GM12878 (cell line): ENCODE data around the gene PIGS. TPM values are rescaled to one million over a fixed set of nuclear protein-coding genes. Genes with fewer than 3 reads are reported as not detected.
A peak's percentile ranks its signal among the peaks of the same experiment; 100 is the strongest.

ENCODE experiments used
- ATAC-seq: fragments of 200-7000 bp; cut with Tn5 transposase; 3 replicates; pipeline ENCODE4 v1.9.1; 2020; ENCODE audit warnings: mild to moderate bottlenecking, moderate library complexity
- BruUV-seq: library from RNA; stranded (reverse); fragments of 400-500 nt; replicated peaks from 2 replicates; lab custom pipeline; 2021; lab: Mats Ljungman, UMichigan
- CTCF ChIA-PET: fragments of 300-600 bp; sonication (Branson Sonifier 250); formaldehyde crosslinking; extraction: SDS; loops from one replicate; lab custom pipeline; 2021; ENCODE audit warnings: inconsistent platforms; lab: Yijun Ruan, JAX
- POLR2A ChIA-PET: fragments of 350-600 bp; formaldehyde crosslinking; extraction: SDS; loops from one replicate; lab custom pipeline; 2021; ENCODE audit warnings: inconsistent platforms; lab: Charles Lee
- RAD21 ChIA-PET: fragments of 300-600 bp; sonication (Branson Sonifier 250); formaldehyde crosslinking; loops from one replicate; lab custom pipeline; 2023; ENCODE audit warnings: antibody characterized with exemption; ENCODE audit not compliant: unreplicated experiment; lab: Charles Lee
- SMC1A ChIA-PET: fragments of 300-600 bp; sonication (Branson Sonifier 250); formaldehyde crosslinking; loops from one replicate; lab custom pipeline; 2023; ENCODE audit not compliant: unreplicated experiment, uncharacterized antibody; lab: Charles Lee
- DNase-seq: peaks from one replicate; pipeline ENCODE4 v3.0.0-alpha.2; 2011; ENCODE audit warnings: low read depth, low spot score
- FAIRE-seq: peaks from 3 replicates; lab custom pipeline; 2011; peaks lifted over from hg19 to GRCh38; lab: Jason Lieb, UNC
- H2AFZ ChIP-seq: 2 replicates; pipeline ENCODE4 v1.6.0; 2011; ENCODE audit warnings: low read depth, low read length, control low read depth; ENCODE audit not compliant: control insufficient read depth
- H3K27ac ChIP-seq: 2 replicates; pipeline ENCODE4 v1.5.1; 2011; ENCODE audit warnings: control low read depth; ENCODE audit not compliant: control insufficient read depth, insufficient read depth
- H3K27me3 ChIP-seq, 2 experiments: replicated peaks in 1 of 2; 2 replicates each; pipeline versions ENCODE4 v1.6.0 to v1.6.1; 2011; ENCODE audit warnings: low read length in 1 of 2; ENCODE audit not compliant: control insufficient read depth in 2 of 2, insufficient read depth in 2 of 2
- H3K36me3 ChIP-seq, 2 experiments: 2 replicates each; pipeline ENCODE4 v1.5.1; 2011; ENCODE audit warnings: low read length in 1 of 2; ENCODE audit not compliant: control insufficient read depth in 2 of 2, insufficient read depth in 2 of 2
- H3K4me1 ChIP-seq: 2 replicates; pipeline ENCODE4 v1.6.1; 2011; ENCODE audit warnings: mild to moderate bottlenecking, low read length, moderate library complexity, mixed read lengths; ENCODE audit not compliant: control insufficient read depth, insufficient read depth
- H3K4me2 ChIP-seq: 2 replicates; pipeline ENCODE4 v1.6.0; 2011; ENCODE audit warnings: control low read depth; ENCODE audit not compliant: control insufficient read depth, insufficient read depth
- H3K4me3 ChIP-seq: fragments of 200-600 bp; sonication (generic); 2 replicates; pipeline ENCODE4 v1.5.1; 2016
- H3K79me2 ChIP-seq: 2 replicates; pipeline ENCODE4 v1.6.0; 2011; ENCODE audit warnings: low read length; ENCODE audit not compliant: control insufficient read depth, insufficient read depth
- H3K9ac ChIP-seq: 2 replicates; pipeline ENCODE4 v1.8.0; 2011; ENCODE audit warnings: low read length, control low read depth, mixed read lengths; ENCODE audit not compliant: control insufficient read depth, insufficient read depth
- H3K9me3 ChIP-seq: replicated peaks from 3 replicates; pipeline ENCODE4 v1.5.1; 2011; ENCODE audit warnings: mild to moderate bottlenecking, low read length; ENCODE audit not compliant: control insufficient read depth, insufficient read depth
- H4K20me1 ChIP-seq: 2 replicates; pipeline ENCODE4 v1.6.0; 2011; ENCODE audit not compliant: control insufficient read depth, insufficient read depth
- HCFC1 ChIP-seq: fragments of 150-350 bp; IDR thresholded peaks from 2 replicates; pipeline ENCODE4 v1.6.1; 2014; ENCODE audit warnings: low read length
- IRF4 ChIP-seq: IDR thresholded peaks from 2 replicates; pipeline ENCODE4 v1.6.1; 2011; ENCODE audit warnings: low read depth, low read length
- RCOR1 ChIP-seq: conservative IDR thresholded peaks from 2 replicates; pipeline ENCODE4 v1.6.1; 2012; ENCODE audit warnings: low read depth, low read length, improper control_type of control experiment
- SPI1 ChIP-seq: IDR thresholded peaks from 2 replicates; pipeline ENCODE4 v1.6.1; 2011; ENCODE audit warnings: low read depth, mild to moderate bottlenecking, low read length, moderate library complexity, borderline replicate concordance; ENCODE audit not compliant: insufficient read depth
- ZBTB33 ChIP-seq: fragments of 450-650 bp; IDR thresholded peaks from 2 replicates; pipeline ENCODE4 v1.6.1; 2017; ENCODE audit warnings: mild to moderate bottlenecking
- ZBTB40 ChIP-seq: fragments of 450-650 bp; IDR thresholded peaks from 2 replicates; pipeline ENCODE4 v1.6.1; 2016; ENCODE audit warnings: mild to moderate bottlenecking, moderate library complexity, borderline replicate concordance
- ZNF274 ChIP-seq: IDR thresholded peaks from one replicate; pipeline ENCODE4 v1.8.0; 2011; ENCODE audit not compliant: insufficient read length, insufficient read depth
- WGBS: methylation state at CpG from one replicate; pipeline ENCODE4 v1.1.6; 2016; ENCODE audit warnings: low lambda C conversion rate; ENCODE audit not compliant: insufficient replicate concordance, insufficient coverage; ENCODE audit errors: missing lambda C conversion rate; 5-methylcytosine and 5-hydroxymethylcytosine counted together
- in situ Hi-C: fragments of 300-500 bp; cut with MboI; formaldehyde crosslinking; loops from 9 replicates; pipeline ENCODE4 v1.14.3; 2018; ENCODE audit warnings: mixed read lengths
- intact Hi-C: fragments of 100-400 bp; cut with micrococcal nuclease; formaldehyde crosslinking; loops from one replicate; pipeline ENCODE4 v1.14.2; 2022; ENCODE audit not compliant: unreplicated experiment
- polyA plus RNA-seq, 11 experiments: library from polyadenylated mRNA; depleted of rRNA in 4 of 11; unstranded in 6 of 11; stranded (reverse) in 5 of 11; fragments of >200 nt; fragmentation: Nextera tagmentation in 4 of 11; fragmentation: Illumina TruSeq in 1 of 11; extraction: Ambion mirVana in 4 of 11; extraction: Trizol in 1 of 11; gene quantifications; 1 replicate in 1 of 11; 2 replicates in 10 of 11; pipeline versions ENCODE4 v1.2.1 to v1.2.3, GENCODE V29; 2011 to 2016; ENCODE audit warnings: inconsistent platforms in 2 of 11, missing spikeins in 2 of 11, low read depth in 1 of 11
- total RNA-seq, 4 experiments: library from RNA; depleted of rRNA in 3 of 4; stranded (reverse); fragments of >200 nt in 3 of 4; fragmentation: Illumina TruSeq in 1 of 4; extraction: Trizol in 1 of 4; gene quantifications; 2 replicates each; pipeline versions ENCODE4 v1.2.1 to v1.2.3, GENCODE V29; 2013 to 2021

Gene PIGS
- total and polyA plus RNA-seq, 10 of the 15 experiments (the other 5 are each of a cell fraction or from before 2014, with no cell fraction given) = 27.5 to 73.7 (median 50.7) TPM

GRCh38 chr17:28615260-28615940 lies 44.1 kb upstream of the PIGS start:
- ChIA-PET CTCF (interaction anchor here (0.6 to 8.2 kb wide), 5 partner anchors 13 to 178 kb away, joined by 3 to 88 read pairs (median 3); partner anchors contain the start of gene ALDOC), POLR2A (interaction anchor here (0.9 kb wide), 1 partner anchor 66 kb away, joined by 3 read pairs; no protein-coding TSS in a partner anchor), RAD21 (no interaction called here), SMC1A (interaction anchor here (1.3 kb wide), 1 partner anchor 120 kb away, joined by 3 read pairs; no protein-coding TSS in a partner anchor)
- H3K27ac ChIP-seq = no peak overlapping the region
- no TSS peak for BruUV-seq
- H3K27me3 ChIP-seq = no peaks in the 10 kb centered on the region
- no peaks in the 10 kb centered on the region for H4K20me1 ChIP-seq
- H3K4me1 ChIP-seq = no peaks in the 10 kb centered on the region; the same call in none of the 2 replicates
- no peaks in the 10 kb centered on the region for H3K79me2 ChIP-seq
- H3K9ac ChIP-seq = no peak overlapping the region
- peak; percentile 48 for ATAC-seq
- intact Hi-C loops (loop anchor here (5.0 kb wide), 1 partner anchor 123 kb away; no protein-coding TSS in a partner anchor), in situ Hi-C loops (no loop called here)
- no peak for DNase-seq
- no peak overlapping the region for H2AFZ ChIP-seq
- no peak overlapping the region for H3K4me2 ChIP-seq
- H3K9me3 ChIP-seq = no peaks in the 10 kb centered on the region
- no peak overlapping the region for H3K4me3 ChIP-seq
- 82% methylated on average over 4 of the region's 4 CpGs for WGBS
- no peak for TF ChIP-seq ZNF274
- no peak for TF ChIP-seq ZBTB33
- no peak for TF ChIP-seq RCOR1
- no peak for TF ChIP-seq IRF4
- TF ChIP-seq HCFC1 = no peak
- peak; percentile 49; the same call in 1 of the 2 replicates for TF ChIP-seq ZBTB40
- peak; percentile 69 for TF ChIP-seq SPI1
- FAIRE-seq = no peak
- peaks cover 42 to 61% of the 10 kb centered on the region in 2 experiments for H3K36me3 ChIP-seq
